Testis (tissue), 2 donors: Measurements from ENCODE around the gene CNBD2.

Experiments
- POLR2A ChIP-seq: fragments of 450-650 bp; IDR thresholded peaks from one replicate; pipeline ENCODE4 v1.6.1; 2017; ENCODE audit warnings: antibody characterized with exemption, mild to moderate bottlenecking, moderate library complexity
- TF ChIP-seq, protein P1 (sequence below), 3 experiments: fragments of 450-650 bp in 2 of 3; fragments of 200-600 bp in 1 of 3; sonication (generic) in 1 of 3; IDR thresholded peaks; one replicate each; pipeline ENCODE4 v1.5.1; 2016 to 2019; ENCODE audit warnings: antibody characterized with exemption in 3 of 3, mild to moderate bottlenecking in 2 of 3, moderate library complexity in 1 of 3

- TF ChIP-seq, protein P1, sequence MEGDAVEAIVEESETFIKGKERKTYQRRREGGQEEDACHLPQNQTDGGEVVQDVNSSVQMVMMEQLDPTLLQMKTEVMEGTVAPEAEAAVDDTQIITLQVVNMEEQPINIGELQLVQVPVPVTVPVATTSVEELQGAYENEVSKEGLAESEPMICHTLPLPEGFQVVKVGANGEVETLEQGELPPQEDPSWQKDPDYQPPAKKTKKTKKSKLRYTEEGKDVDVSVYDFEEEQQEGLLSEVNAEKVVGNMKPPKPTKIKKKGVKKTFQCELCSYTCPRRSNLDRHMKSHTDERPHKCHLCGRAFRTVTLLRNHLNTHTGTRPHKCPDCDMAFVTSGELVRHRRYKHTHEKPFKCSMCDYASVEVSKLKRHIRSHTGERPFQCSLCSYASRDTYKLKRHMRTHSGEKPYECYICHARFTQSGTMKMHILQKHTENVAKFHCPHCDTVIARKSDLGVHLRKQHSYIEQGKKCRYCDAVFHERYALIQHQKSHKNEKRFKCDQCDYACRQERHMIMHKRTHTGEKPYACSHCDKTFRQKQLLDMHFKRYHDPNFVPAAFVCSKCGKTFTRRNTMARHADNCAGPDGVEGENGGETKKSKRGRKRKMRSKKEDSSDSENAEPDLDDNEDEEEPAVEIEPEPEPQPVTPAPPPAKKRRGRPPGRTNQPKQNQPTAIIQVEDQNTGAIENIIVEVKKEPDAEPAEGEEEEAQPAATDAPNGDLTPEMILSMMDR (IDR thresholded peaks at IDR 0.05) = peak in 1 of 3 experiments; percentile 6
- TF ChIP-seq POLR2A = peak; percentile 73
Observed at GRCh38 chr20:36064658-36065426, 96.5 kb downstream of the CNBD2 start.
